ENCODE results near the gene WTAP.

Gene WTAP

DNA sequence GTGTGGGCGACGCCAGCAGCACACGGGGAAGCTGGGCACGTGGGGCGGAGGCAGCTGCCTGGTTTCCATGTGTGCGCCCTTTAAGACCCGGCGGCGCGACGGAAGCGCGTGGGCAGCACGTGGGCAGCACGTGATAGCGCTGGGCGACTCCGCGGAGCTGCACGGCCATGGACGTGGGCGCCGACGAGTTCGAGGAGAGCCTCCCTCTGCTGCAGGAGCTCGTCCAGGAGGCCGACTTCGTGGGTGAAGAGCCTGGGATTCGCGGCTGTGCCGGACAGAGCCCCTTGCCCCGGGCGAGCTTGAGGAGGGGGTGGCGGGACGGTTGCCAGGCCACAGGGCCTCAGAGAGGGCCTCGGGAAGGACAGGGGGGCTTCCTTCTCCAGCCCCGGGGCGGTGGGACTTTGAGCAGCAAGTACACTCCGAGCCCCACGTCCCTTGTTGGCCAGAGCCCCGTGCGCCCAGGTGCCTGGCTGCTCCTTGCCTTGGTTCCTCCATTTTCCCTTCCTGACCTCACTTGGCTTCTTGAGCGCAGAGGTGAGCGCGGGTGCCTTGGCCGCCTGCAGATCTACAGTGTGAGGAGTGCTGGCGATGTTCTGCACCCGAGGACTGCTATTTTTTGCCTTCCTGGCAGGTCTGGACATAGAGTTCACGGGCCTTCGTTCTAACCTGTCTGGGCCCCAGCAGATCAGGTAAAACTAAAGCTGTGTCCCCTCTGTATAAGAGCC is 73.0 kb downstream of the WTAP start, which contains the start of gene PNLDC1:
Gene PNLDC1 (plus strand): TSS at position 136 of the 725 bp plus-strand sequence. CDS start 32 bp downstream, at position 168.
- DNase-seq (ENCODE audit: low read depth in 3 of 3, low spot score in 1 of 3) = no peak

DNA sequence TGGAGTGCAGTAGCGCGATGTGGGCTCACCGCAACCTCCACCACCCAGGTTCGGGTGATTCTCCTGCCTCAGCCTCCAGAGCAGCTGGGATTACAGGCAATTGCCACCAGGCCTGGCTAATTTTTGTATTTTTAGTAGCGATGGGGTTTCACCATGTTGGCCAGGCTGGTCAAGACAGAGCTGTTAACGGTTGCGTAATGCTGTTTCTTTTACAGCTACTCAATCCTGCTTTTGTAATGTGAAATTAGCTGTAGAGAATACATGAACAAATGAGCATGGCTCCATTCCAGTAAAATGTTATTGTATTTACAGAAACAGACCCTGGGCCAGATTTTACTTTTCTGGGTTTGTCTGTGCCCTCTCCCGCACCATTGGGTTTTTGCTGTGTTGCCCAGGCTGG is 74.6 kb downstream of the WTAP start:
- DNase-seq (ENCODE audit: low read depth in 3 of 3, low spot score in 1 of 3) = no peak

DNA sequence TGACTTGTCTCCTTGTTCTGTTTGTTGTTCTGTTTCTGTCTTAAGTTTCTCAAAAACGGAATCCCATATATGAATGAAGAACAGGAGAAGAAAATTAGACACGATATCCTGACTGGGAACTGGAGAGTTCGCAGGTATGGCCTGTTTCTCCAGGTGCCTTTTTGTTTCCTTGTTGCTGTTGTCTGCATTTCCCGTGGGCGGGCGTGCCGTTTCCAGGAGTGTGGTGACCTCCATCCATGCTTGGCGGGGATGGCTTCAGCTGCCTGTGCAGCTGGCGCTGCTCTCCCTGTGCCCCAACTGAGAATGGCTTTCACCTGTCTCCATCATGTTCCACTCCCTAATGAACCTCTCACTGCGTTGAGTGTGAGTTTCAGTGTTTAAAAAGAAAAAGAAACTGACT is 77.2 kb downstream of the WTAP start:
- DNase-seq (ENCODE audit: low read depth in 3 of 3, low spot score in 1 of 3) = no peak

DNA sequence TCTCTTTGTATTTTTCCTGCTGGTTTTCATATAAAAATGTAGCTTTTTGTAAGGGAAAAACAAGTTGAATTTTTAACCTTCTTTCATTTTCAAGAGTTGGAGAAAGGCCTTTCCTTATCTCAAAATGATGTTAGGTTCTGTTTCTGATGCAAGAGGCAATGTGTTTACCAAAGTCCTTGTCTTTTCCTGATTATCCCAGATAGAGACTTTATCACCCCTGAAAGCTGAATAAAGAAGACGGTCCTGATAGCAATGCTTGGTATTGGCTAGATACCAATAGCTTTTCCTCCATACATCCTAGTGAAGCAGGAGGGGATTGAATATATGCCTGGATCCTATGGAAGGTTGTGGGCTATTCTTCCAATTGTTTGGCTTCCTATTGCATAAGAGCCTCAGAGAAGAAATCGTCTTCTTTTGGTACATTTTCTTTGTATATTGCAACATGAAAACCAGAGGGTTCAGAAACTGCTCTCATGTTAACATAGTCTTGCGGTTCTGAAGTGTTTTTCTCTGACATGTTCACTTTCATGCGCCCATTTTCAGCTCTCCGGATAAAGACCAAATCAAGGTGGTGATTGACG is 78.2 kb downstream of the WTAP start:
- no peak for DNase-seq (ENCODE audit: low read depth in 3 of 3, low spot score in 1 of 3)
